ENCODE measurements around the gene MACROH2A1. TPM values are rescaled to one million over a fixed set of nuclear protein-coding genes. Genes with fewer than 3 reads are reported as not detected.

MACROH2A1 gene
- total RNA-seq, 1 donor from 2014 or later = 170 TPM

GRCh38 chr5:135356522-135357318, 42.3 kb downstream of the MACROH2A1 start:
- DNase-seq (ENCODE audit: low spot score) = no peak

- DNase-seq (ENCODE audit: low spot score) = no peak
Measured at GRCh38 chr5:135355169-135355568, 43.9 kb downstream of the MACROH2A1 start.

- DNase-seq (ENCODE audit: low spot score) = no peak
Measured at GRCh38 chr5:135353952-135354721, 44.9 kb downstream of the MACROH2A1 start.

- DNase-seq (ENCODE audit: low spot score) = no peak
Measured at GRCh38 chr5:135350536-135350935, 48.5 kb downstream of the MACROH2A1 start.

- DNase-seq (ENCODE audit: low spot score) = no peak
Measured at GRCh38 chr5:135349886-135350285, 49.1 kb downstream of the MACROH2A1 start.

GRCh38 chr5:135349451-135349850, 49.6 kb downstream of the MACROH2A1 start:
- DNase-seq (ENCODE audit: low spot score) = peak; percentile 26

- DNase-seq (ENCODE audit: low spot score) = no peak
Measured at GRCh38 chr5:135348918-135349317, 50.1 kb downstream of the MACROH2A1 start.

GRCh38 chr5:135347392-135347791, 51.6 kb downstream of the MACROH2A1 start:
- DNase-seq (ENCODE audit: low spot score) = no peak

GRCh38 chr5:135345956-135346731, 52.9 kb downstream of the MACROH2A1 start:
- peak; percentile 12 for DNase-seq (ENCODE audit: low spot score)

- no peak for DNase-seq (ENCODE audit: low spot score)
Measured at GRCh38 chr5:135344349-135344748, 54.7 kb downstream of the MACROH2A1 start.

- no peak for DNase-seq (ENCODE audit: low spot score)
Measured at GRCh38 chr5:135343413-135343812, 55.6 kb downstream of the MACROH2A1 start.

- DNase-seq (ENCODE audit: low spot score) = no peak
Measured at GRCh38 chr5:135342551-135342875, 56.5 kb downstream of the MACROH2A1 start.

GRCh38 chr5:135341696-135342550, 57.1 kb downstream of the MACROH2A1 start:
- peak; percentile 69 for DNase-seq (ENCODE audit: low spot score)

GRCh38 chr5:135341016-135341666, 57.9 kb downstream of the MACROH2A1 start:
- DNase-seq (ENCODE audit: low spot score) = peak; percentile 68

GRCh38 chr5:135340568-135340967, 58.5 kb downstream of the MACROH2A1 start:
- DNase-seq (ENCODE audit: low spot score) = peak; percentile 24

- DNase-seq (ENCODE audit: low spot score) = no peak
Measured at GRCh38 chr5:135339623-135340022, 59.4 kb downstream of the MACROH2A1 start.

GRCh38 chr5:135339189-135339588, 59.8 kb downstream of the MACROH2A1 start:
- DNase-seq (ENCODE audit: low spot score) = peak; percentile 45

GRCh38 chr5:135337064-135337463, 62.0 kb downstream of the MACROH2A1 start:
- no peak for DNase-seq (ENCODE audit: low spot score)

- no peak for DNase-seq (ENCODE audit: low spot score)
Measured at GRCh38 chr5:135335031-135335828, 63.8 kb downstream of the MACROH2A1 start.
